ENCODE results near the gene LDAF1. TPM values are rescaled to one million over a fixed set of nuclear protein-coding genes. Genes with fewer than 3 reads are reported as not detected.

Gene LDAF1
- total and polyA plus RNA-seq, 4 donors = 1.2 to 2.4 (median 1.7) TPM

DNA sequence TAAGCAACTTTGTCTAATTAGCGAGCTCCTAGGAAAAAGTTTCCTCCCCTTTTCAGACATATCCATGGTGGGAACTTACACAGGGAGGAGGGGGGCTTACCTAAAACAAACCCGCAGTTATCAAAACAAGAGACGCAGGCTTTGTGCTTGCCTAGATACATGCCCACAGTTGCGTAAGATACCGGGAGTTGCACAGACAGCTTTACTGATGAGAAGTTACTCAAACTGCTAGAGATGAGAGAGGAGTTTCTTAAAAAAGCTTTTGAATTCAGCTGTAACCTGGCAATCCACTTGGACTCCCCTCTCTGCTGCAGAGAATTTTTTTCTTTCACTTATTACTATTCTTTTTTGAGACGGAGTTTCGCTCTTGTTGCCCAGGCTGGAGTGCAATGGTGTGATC lies 59.7 kb downstream of the LDAF1 start:
- H3K27ac ChIP-seq (ENCODE audit: low read depth in 1 of 2, low read length in 2 of 2) = no peak overlapping the region
- no peak for DNase-seq (ENCODE audit: low spot score)
- TF ChIP-seq NR2F2 (IDR thresholded peaks at IDR 0.05) (no peak), HNF4A (conservative IDR thresholded peaks at IDR 0.05) (no peak), FOXA2 (IDR thresholded peaks at IDR 0.05) (no peak), ZBTB33 (IDR thresholded peaks at IDR 0.05) (no peak), EGR1 (IDR thresholded peaks at IDR 0.05; ENCODE audit: low read depth in 2 of 2) (no peak), FOXA1 (IDR thresholded peaks at IDR 0.05) (no peak)
- TF ChIP-seq, protein P1, sequence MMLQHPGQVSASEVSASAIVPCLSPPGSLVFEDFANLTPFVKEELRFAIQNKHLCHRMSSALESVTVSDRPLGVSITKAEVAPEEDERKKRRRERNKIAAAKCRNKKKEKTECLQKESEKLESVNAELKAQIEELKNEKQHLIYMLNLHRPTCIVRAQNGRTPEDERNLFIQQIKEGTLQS (IDR thresholded peaks at IDR 0.05) = no peak
- no peaks in the 10 kb centered on the region for H3K4me1 ChIP-seq (ENCODE audit: control insufficient read depth in 4 of 4, insufficient read depth in 4 of 4, low read length in 3 of 4)
- 53% methylated on average over 7 of the region's 7 CpGs for WGBS
- no peak overlapping the region for H3K4me3 ChIP-seq (ENCODE audit: low read depth in 1 of 3, low read length in 3 of 3)
- no peak overlapping the region for H3K9ac ChIP-seq (ENCODE audit: low read depth in 1 of 2, low read length in 2 of 2)
- H3K36me3 ChIP-seq (ENCODE audit: control insufficient read depth in 4 of 4, insufficient read depth in 3 of 4, low read depth in 1 of 4, low read length in 3 of 4) = no peaks in the 10 kb centered on the region
- H3K27me3 ChIP-seq (ENCODE audit: control insufficient read depth in 4 of 4, insufficient read depth in 4 of 4, low read length in 3 of 4) = no peaks in the 10 kb centered on the region
- H3K9me3 ChIP-seq (ENCODE audit: control insufficient read depth in 4 of 4, low read length in 3 of 4) = no peaks in the 10 kb centered on the region

DNA sequence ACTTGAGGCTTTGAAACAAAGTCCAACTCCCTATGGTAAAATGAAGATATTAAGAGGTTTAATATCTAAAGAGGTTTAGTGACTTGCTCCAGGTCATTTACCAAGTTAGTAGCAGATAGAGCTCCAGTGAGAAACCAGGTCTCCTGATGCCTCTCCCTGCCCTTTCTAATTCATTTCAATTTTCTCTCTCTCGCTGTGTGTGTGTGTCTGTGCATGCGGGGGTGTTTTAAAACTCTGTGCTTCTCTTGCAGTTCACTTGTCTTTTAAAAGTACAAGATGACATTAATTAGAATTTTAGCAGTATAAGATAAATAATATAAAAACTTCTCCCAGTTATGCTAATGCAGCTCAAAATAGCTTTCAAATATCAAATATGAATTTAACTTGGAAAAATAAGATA lies 61.1 kb downstream of the LDAF1 start:
- Histone ChIP-seq H3K27ac (ENCODE audit: low read depth in 1 of 2, low read length in 2 of 2) (no peak overlapping the region), H3K27me3 (ENCODE audit: control insufficient read depth in 4 of 4, insufficient read depth in 4 of 4, low read length in 3 of 4) (no peaks in the 10 kb centered on the region), H3K36me3 (ENCODE audit: control insufficient read depth in 4 of 4, insufficient read depth in 3 of 4, low read depth in 1 of 4, low read length in 3 of 4) (no peaks in the 10 kb centered on the region), H3K4me1 (ENCODE audit: control insufficient read depth in 4 of 4, insufficient read depth in 4 of 4, low read length in 3 of 4) (no peaks in the 10 kb centered on the region), H3K9me3 (ENCODE audit: control insufficient read depth in 4 of 4, low read length in 3 of 4) (no peaks in the 10 kb centered on the region), H3K4me3 (ENCODE audit: low read depth in 1 of 3, low read length in 3 of 3) (no peak overlapping the region), H3K9ac (ENCODE audit: low read depth in 1 of 2, low read length in 2 of 2) (no peak overlapping the region)
- DNase-seq (ENCODE audit: low spot score) = no peak
- 97% methylated on average over 2 of the region's 2 CpGs for WGBS
- no peak for TF ChIP-seq NR2F2 (IDR thresholded peaks at IDR 0.05)
- TF ChIP-seq JUND (IDR thresholded peaks at IDR 0.05) = no peak
- no peak for TF ChIP-seq HNF4A (conservative IDR thresholded peaks at IDR 0.05)
- TF ChIP-seq, protein P1 (IDR thresholded peaks at IDR 0.05) = no peak
- no peak for TF ChIP-seq RXRA (IDR thresholded peaks at IDR 0.05)
- TF ChIP-seq YY1 (IDR thresholded peaks at IDR 0.05) = no peak
- no peak for TF ChIP-seq FOXA2 (IDR thresholded peaks at IDR 0.05)
- no peak for TF ChIP-seq FOXA1 (IDR thresholded peaks at IDR 0.05)
- TF ChIP-seq MAX (IDR thresholded peaks at IDR 0.05) = no peak
- TF ChIP-seq CTCF (IDR thresholded peaks at IDR 0.05; ENCODE audit: low read depth, low read length, missing input control) = no peak
- TF ChIP-seq REST (IDR thresholded peaks at IDR 0.05) = no peak
- no peak for TF ChIP-seq TAF1 (conservative IDR thresholded peaks at IDR 0.05)
- TF ChIP-seq GABPA (IDR thresholded peaks at IDR 0.05 in 1 of 2, conservative IDR thresholded peaks at IDR 0.05 in 1 of 2) = no peak
- TF ChIP-seq SP1 (IDR thresholded peaks at IDR 0.05) = no peak

Measured in liver (tissue), 9 donors.